HFFc6 (cell line): ENCODE data around the gene CXCL6. TPM values are rescaled to one million over a fixed set of nuclear protein-coding genes. Genes with fewer than 3 reads are reported as not detected.

ENCODE experiments used
- DNase-seq: peaks from one replicate; pipeline ENCODE4 v3.0.0-alpha.2; 2018
- H3K27ac Mint-ChIP-seq: 2 replicates; pipeline ENCODE4 v1.8.0; 2020; ENCODE audit warnings: mild to moderate bottlenecking, mixed read lengths
- H3K27me3 Mint-ChIP-seq: 2 replicates; pipeline ENCODE4 v1.8.0; 2021; ENCODE audit warnings: mild to moderate bottlenecking, moderate library complexity, mixed read lengths; ENCODE audit not compliant: insufficient read depth
- H3K36me3 Mint-ChIP-seq: 2 replicates; pipeline ENCODE4 v1.8.0; 2021; ENCODE audit warnings: low read depth, mixed read lengths
- H3K4me1 Mint-ChIP-seq: 2 replicates; pipeline ENCODE4 v1.8.0; 2020; ENCODE audit warnings: low read depth, mixed read lengths
- H3K4me3 Mint-ChIP-seq: 2 replicates; pipeline ENCODE4 v1.8.0; 2020; ENCODE audit warnings: mild to moderate bottlenecking, moderate library complexity, mixed read lengths
- H3K9me3 Mint-ChIP-seq: 2 replicates; pipeline ENCODE4 v1.8.0; 2020; ENCODE audit warnings: mild to moderate bottlenecking, mixed read lengths
- CTCF ChIP-seq: fragments of 200-600 bp; sonication (generic); IDR thresholded peaks from 2 replicates; pipeline ENCODE4 v1.5.0; 2021; ENCODE audit warnings: antibody characterized with exemption, mild to moderate bottlenecking
- total RNA-seq, 6 experiments: library from RNA; stranded (reverse); fragmentation: NEBNext Ultra II Directional; extraction: Animal tissue kit (Norgen Biotek cat#: 25700); gene quantifications; 2 replicates in 1 of 6; 3 replicates in 5 of 6; pipeline ENCODE4 v1.2.3, GENCODE V29; 2021

CXCL6 gene
- total RNA-seq, 6 experiments from 2014 or later, result 0.12 to 0.24 TPM; not detected in 4

GRCh38 chr4:73860181-73860580 lies 23.7 kb downstream of the CXCL6 start:
- no peak overlapping the region for H3K4me3 Mint-ChIP-seq
- H3K27ac Mint-ChIP-seq, result no peak overlapping the region
- TF ChIP-seq CTCF, result no peak
- H3K27me3 Mint-ChIP-seq, result no peaks in the 10 kb centered on the region; the same call in 1 of the 2 replicates
- no peak for DNase-seq
- H3K4me1 Mint-ChIP-seq, result peaks cover 44% of the 10 kb centered on the region
- peaks cover 5% of the 10 kb centered on the region; the same call in 1 of the 2 replicates for H3K9me3 Mint-ChIP-seq
- no peaks in the 10 kb centered on the region for H3K36me3 Mint-ChIP-seq

- H3K4me3 Mint-ChIP-seq, result no peak overlapping the region
- DNase-seq, result no peak
- no peak for TF ChIP-seq CTCF
- no peak overlapping the region for H3K27ac Mint-ChIP-seq
- H3K36me3 Mint-ChIP-seq, result no peaks in the 10 kb centered on the region
- H3K4me1 Mint-ChIP-seq, result peaks cover 38% of the 10 kb centered on the region
- no peaks in the 10 kb centered on the region for H3K27me3 Mint-ChIP-seq
- H3K9me3 Mint-ChIP-seq, result peaks cover 5% of the 10 kb centered on the region; the same call in 1 of the 2 replicates
These were observed 24.4 kb downstream of the CXCL6 start for GRCh38 chr4:73860917-73861316.

GRCh38 chr4:73862322-73862721 lies 25.8 kb downstream of the CXCL6 start:
- Mint-ChIP-seq H3K27ac (no peak overlapping the region), H3K9me3 (no peaks in the 10 kb centered on the region; the same call in 1 of the 2 replicates), H3K36me3 (no peaks in the 10 kb centered on the region), H3K27me3 (no peaks in the 10 kb centered on the region), H3K4me1 (peaks cover 29% of the 10 kb centered on the region), H3K4me3 (no peak overlapping the region)
- TF ChIP-seq CTCF, result no peak
- DNase-seq, result no peak

- H3K4me1 Mint-ChIP-seq, result peaks cover 35% of the 10 kb centered on the region
- DNase-seq, result no peak
- no peak overlapping the region for H3K4me3 Mint-ChIP-seq
- H3K27me3 Mint-ChIP-seq, result peaks cover 2% of the 10 kb centered on the region; the same call in 1 of the 2 replicates
- peak; percentile 65 for TF ChIP-seq CTCF
- H3K36me3 Mint-ChIP-seq, result no peaks in the 10 kb centered on the region
- no peak overlapping the region for H3K27ac Mint-ChIP-seq
- no peaks in the 10 kb centered on the region for H3K9me3 Mint-ChIP-seq
These were observed 27.9 kb downstream of the CXCL6 start for GRCh38 chr4:73864365-73864764.

- Mint-ChIP-seq H3K36me3 (no peaks in the 10 kb centered on the region), H3K4me3 (no peak overlapping the region), H3K9me3 (no peaks in the 10 kb centered on the region), H3K4me1 (peaks cover 35% of the 10 kb centered on the region), H3K27ac (no peak overlapping the region), H3K27me3 (peaks cover 2% of the 10 kb centered on the region; the same call in 1 of the 2 replicates)
- DNase-seq, result no peak
- no peak for TF ChIP-seq CTCF
These were observed 28.5 kb downstream of the CXCL6 start for GRCh38 chr4:73864961-73865360.
